Measurements from ENCODE around the gene CDKL5. TPM values are rescaled to one million over a fixed set of nuclear protein-coding genes. Genes with fewer than 3 reads are reported as not detected.

Gene CDKL5
- total and polyA plus RNA-seq, 10 donors = 0.24 to 10.6 (median 7.0) TPM

DNA sequence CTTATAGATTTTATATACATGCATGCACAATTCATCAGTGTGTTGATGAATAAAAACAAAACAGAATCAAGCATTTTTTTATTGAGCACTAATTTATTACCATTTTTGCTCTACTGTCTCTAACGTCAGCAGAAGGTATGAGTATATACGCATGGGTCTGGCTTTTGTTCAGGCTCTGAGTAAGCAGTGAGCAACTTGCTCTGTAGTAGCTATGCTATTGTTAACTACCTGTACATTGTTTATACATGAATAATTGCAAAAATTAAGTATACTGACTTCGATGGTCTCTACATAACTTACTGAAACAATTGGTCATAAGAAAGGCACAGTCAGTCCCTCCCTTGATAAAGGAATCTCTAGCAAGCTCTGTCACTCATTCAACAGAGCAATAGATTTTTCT, 123.6 kb downstream of the CDKL5 start:
- Histone ChIP-seq H3K36me3 (no peaks in the 10 kb centered on the region), H3K27ac (no peak overlapping the region), H3K9me3 (no peaks in the 10 kb centered on the region), H3K4me3 (no peak overlapping the region), H3K27me3 (replicated peaks in 1 of 7) (no peaks in the 10 kb centered on the region), H3K4me1 (no peaks in the 10 kb centered on the region)
- intact Hi-C loops (cut with DNase I; ENCODE audit: low total_unique reads) = no loop called here
- no peak for DNase-seq
- TF ChIP-seq, protein P1, sequence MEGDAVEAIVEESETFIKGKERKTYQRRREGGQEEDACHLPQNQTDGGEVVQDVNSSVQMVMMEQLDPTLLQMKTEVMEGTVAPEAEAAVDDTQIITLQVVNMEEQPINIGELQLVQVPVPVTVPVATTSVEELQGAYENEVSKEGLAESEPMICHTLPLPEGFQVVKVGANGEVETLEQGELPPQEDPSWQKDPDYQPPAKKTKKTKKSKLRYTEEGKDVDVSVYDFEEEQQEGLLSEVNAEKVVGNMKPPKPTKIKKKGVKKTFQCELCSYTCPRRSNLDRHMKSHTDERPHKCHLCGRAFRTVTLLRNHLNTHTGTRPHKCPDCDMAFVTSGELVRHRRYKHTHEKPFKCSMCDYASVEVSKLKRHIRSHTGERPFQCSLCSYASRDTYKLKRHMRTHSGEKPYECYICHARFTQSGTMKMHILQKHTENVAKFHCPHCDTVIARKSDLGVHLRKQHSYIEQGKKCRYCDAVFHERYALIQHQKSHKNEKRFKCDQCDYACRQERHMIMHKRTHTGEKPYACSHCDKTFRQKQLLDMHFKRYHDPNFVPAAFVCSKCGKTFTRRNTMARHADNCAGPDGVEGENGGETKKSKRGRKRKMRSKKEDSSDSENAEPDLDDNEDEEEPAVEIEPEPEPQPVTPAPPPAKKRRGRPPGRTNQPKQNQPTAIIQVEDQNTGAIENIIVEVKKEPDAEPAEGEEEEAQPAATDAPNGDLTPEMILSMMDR (IDR thresholded peaks at IDR 0.05 in 8 of 11, conservative IDR thresholded peaks at IDR 0.05 in 3 of 11) = no peak
- TF ChIP-seq POLR2A (IDR thresholded peaks at IDR 0.05) (no peak), POLR2AphosphoS5 (IDR thresholded peaks at IDR 0.05) (no peak)
- WGBS, 5 donors = 84 to 100% (median 93%) methylated on average over 3 of the region's 3 CpGs

DNA sequence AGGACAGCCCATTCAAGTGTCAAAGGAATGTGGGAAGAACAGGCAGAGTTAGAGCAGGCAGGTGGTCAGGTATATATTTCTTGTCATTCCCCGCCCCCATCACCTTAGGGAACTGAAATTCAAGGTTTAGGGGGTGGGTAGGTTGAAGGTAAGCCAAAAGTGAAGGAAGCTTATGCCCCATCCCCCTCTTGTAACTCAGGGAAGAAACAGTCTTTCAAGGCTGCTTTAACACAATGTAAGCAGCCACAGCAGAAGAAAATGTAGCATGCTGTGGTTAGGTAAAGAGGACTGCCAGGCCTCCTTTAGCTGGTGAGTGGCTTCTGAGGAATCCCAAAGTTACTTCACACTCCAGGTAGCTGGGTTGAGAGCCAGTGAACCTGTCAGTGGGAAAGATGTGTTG, 124.2 kb downstream of the CDKL5 start:
- no peak for TF ChIP-seq POLR2AphosphoS5 (IDR thresholded peaks at IDR 0.05)
- TF ChIP-seq POLR2A (IDR thresholded peaks at IDR 0.05) = no peak
- TF ChIP-seq, protein P1 (IDR thresholded peaks at IDR 0.05 in 8 of 11, conservative IDR thresholded peaks at IDR 0.05 in 3 of 11) = no peak
- 32 to 87% (median 82%) methylated on average over 1 of the region's 1 CpG for WGBS, 5 donors
- Histone ChIP-seq H3K27me3 (replicated peaks in 1 of 7) (no peaks in the 10 kb centered on the region), H3K4me1 (no peaks in the 10 kb centered on the region), H3K27ac (no peak overlapping the region), H3K9me3 (no peaks in the 10 kb centered on the region), H3K4me3 (no peak overlapping the region), H3K36me3 (no peaks in the 10 kb centered on the region)
- intact Hi-C loops (cut with DNase I; ENCODE audit: low total_unique reads) = no loop called here
- no peak for DNase-seq

DNA sequence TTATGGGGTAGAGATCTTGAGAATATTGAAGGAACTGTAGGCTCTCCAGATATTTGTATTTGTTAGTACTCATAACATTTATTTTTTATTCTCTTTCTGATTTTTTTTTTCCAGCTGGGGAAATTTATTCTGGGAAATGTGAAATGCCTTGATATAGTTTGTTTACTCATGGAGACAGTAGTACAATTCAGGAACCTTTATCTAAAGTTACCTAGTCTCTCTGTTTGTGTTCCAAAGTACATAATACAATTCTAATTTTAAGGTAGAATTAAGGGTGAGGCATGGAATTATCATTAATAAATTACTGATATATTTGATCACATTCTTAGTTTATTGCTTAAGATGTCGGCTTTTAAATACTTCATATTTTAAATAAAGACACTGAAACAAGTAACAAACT, 132.5 kb downstream of the CDKL5 start:
- WGBS, 5 donors = 84 to 100% (median 88%) methylated on average over 1 of the region's 1 CpG
- Histone ChIP-seq H3K36me3 (no peaks in the 10 kb centered on the region), H3K9me3 (no peaks in the 10 kb centered on the region), H3K4me1 (no peaks in the 10 kb centered on the region), H3K27me3 (replicated peaks in 1 of 7) (no peaks in the 10 kb centered on the region), H3K27ac (no peak overlapping the region), H3K4me3 (no peak overlapping the region)
- no peak for TF ChIP-seq POLR2A (IDR thresholded peaks at IDR 0.05)
- TF ChIP-seq POLR2AphosphoS5 (IDR thresholded peaks at IDR 0.05) = no peak
- TF ChIP-seq, protein P1 (IDR thresholded peaks at IDR 0.05 in 8 of 11, conservative IDR thresholded peaks at IDR 0.05 in 3 of 11) = no peak
- intact Hi-C loops (cut with DNase I; ENCODE audit: low total_unique reads) = no loop called here
- no peak for DNase-seq

DNA sequence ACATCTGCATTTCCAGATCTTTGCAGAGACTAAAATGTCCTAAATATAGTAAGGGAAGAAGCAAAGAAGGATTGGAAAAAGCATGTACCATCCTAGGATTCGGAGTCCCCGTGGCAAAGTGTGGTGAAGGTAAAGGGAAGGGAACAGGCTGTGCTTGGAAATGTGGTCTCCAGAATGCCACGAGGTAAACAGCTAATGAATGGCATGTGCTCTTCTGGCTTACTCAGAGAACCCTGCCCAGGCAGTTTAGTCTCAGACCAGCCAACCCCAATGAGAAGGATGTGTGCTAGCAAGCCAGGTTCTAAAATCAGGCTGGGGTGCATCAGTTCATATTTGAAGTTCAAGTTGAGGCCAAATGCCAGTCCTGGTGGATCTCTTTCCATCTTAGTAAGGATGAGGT, 133.4 kb downstream of the CDKL5 start:
- intact Hi-C loops (cut with DNase I; ENCODE audit: low total_unique reads) = no loop called here
- TF ChIP-seq, protein P1 (IDR thresholded peaks at IDR 0.05 in 8 of 11, conservative IDR thresholded peaks at IDR 0.05 in 3 of 11) = no peak
- TF ChIP-seq POLR2A (IDR thresholded peaks at IDR 0.05) (no peak), POLR2AphosphoS5 (IDR thresholded peaks at IDR 0.05) (no peak)
- 77 to 90% (median 83%) methylated on average over 3 of the region's 3 CpGs for WGBS, 5 donors

More for the DNA sequence above, 133.4 kb downstream of the CDKL5 start:
- H3K27me3 ChIP-seq (replicated peaks in 1 of 7) = no peaks in the 10 kb centered on the region
- no peak overlapping the region for H3K4me3 ChIP-seq
- no peak overlapping the region for H3K27ac ChIP-seq
- no peaks in the 10 kb centered on the region for H3K36me3 ChIP-seq
- H3K4me1 ChIP-seq = no peaks in the 10 kb centered on the region
- DNase-seq = no peak
- H3K9me3 ChIP-seq = no peaks in the 10 kb centered on the region

Data from spleen (tissue), 11 donors.